NCI-H2171 (cell line): Measurements from ENCODE around the gene GNAI2.
"Not testable (repeated sequence)": the region's sequence is repeated elsewhere in the genome, so short reads cannot be mapped to it uniquely, and the experiment has no call there.

ENCODE experiments used
- DNase-seq: peaks from one replicate; lab custom pipeline; 2025; lab: John Stamatoyannopoulos, UW

The GNAI2 gene

DNA sequence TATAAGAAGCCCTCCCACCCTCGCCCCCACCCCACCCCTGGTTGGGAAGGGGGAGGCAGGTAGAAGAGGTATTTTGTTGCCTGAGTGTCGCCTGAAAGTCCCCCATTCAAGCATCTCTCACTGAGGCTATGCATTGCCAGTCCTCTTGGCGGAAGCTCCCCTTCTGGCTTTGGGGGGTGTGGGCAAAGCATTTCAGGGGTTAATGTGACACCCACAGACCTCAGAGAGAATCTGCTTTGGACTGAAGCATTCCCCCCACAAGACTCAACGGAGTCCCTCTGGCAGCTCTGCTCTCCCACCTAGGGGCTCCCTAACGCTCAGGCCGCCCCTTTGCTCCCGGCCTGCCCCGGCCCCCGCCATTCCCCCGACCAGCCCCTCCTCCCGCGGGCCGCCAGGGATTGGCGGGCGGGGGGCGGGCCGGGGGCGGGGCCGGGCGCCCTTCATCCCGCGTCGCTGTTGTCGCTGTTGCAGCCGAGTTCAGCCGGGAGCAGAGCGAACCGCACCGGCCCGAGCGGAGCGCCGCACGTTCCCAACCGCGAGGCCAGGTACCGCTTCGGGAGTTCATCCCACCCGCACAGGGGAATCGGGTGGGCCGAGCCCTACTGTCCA lies 31.1 kb upstream of the GNAI2 start, which contains the start of gene SLC38A3:
Gene SLC38A3 (plus strand): TSS at position 468 of the 609 bp plus-strand sequence. CDS start 8,929 bp downstream, outside the sequence.
- peak; percentile 32 for DNase-seq

DNA sequence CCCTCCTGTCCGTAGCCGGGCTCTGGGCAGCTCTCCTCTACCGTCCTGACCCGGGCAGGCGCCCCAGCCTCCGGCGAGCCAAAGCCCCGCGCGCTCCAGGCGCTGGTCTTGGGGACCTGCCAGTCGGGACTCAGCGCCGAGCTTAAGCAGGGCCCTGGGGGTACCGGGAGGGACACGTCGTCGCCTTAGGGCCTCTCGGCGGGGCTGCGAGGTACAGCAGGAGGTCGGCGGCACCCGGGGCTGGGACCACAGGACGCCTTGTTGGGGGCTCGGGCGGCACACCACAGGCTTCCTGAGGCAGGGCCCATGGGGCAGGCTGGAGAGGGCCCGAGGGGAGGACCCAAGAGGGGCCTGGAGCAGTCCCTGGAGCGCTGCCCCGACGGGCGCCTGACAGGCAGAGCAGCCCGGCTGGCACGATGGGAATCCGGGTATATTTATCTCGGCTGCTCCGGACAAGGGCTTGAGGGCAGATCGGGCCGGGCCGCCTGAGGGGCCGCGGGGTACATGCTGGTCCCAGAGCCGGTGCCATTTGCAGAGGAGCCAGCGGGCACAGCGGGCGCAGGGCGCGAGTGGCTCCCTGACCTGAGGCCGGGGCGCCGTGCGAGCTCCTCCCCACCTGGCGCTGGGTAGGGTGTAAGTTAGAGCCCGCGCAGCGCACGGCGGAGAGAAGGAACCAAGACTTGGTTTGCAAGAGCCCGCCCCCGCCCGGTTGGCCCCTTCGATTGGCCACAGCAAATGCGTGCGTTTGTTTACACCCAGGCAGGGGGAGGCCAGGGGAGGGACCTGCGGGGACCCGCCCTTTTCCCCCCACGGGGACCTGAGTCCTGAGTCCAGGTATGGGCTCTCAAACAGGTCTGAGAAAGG lies 30.4 kb upstream of the GNAI2 start:
- no peak for DNase-seq

GRCh38 chr3:50207359-50208042 lies 28.5 kb upstream of the GNAI2 start:
- DNase-seq = no peak

GRCh38 chr3:50208677-50209344 lies 27.2 kb upstream of the GNAI2 start:
- DNase-seq = no peak

DNA sequence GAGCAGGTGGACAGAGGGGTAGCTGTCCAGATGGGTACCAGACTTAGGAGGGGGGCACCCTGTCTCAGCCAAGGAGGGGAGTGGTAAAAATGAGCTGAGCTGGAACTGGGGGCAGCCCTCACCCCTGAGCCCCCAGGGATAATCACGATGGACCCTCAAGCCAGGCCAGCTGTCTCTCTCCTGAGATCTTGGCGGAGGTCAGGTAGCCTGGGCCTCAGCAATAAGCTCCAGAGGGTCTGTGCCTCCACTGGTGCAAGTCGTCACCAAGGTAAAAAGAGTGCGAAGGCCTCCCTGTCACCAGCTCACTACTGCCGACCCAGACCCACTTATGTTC lies 25.9 kb upstream of the GNAI2 start:
- no peak for DNase-seq

DNA sequence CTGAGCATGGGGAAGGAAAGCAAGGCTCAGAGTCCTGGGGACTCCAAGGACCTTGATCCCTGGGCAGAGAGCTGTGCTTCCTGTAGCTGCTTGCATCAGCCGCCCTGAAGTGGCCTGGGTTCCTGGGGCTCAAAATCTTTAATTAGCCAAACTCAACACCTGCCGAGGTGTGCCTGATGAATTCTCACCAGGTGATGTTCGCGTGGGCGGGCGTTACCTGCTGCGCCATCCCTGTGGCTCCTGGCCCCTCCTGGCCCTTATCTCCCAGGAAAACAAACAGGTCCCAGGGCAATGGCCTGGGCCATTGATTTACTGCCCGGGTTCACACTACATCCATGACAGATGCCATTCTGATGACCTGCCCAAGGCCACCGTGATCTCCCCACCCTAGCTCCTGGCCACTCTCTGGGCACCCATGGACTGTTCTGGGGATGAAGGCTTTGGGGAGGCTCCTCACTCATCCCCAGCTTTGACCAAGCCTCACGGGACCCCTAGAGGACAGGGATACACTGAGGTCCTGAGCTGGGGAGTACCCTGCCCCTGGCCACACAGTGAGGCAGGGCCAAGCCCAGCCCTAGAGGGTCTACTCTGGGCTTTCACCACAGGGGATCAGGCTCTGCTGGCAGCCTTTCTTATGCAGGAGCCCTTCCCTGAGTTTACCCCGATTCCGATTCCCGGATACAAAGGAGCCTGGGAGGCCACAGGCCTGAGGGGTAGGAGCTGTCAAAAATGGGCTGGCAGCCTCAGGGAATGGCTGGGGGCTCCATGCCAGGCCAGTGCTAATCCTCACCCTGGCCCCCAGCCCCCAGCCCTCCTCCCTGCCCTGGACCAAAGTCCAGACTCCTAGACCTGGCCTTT lies 25.3 kb upstream of the GNAI2 start:
- no peak for DNase-seq

DNA sequence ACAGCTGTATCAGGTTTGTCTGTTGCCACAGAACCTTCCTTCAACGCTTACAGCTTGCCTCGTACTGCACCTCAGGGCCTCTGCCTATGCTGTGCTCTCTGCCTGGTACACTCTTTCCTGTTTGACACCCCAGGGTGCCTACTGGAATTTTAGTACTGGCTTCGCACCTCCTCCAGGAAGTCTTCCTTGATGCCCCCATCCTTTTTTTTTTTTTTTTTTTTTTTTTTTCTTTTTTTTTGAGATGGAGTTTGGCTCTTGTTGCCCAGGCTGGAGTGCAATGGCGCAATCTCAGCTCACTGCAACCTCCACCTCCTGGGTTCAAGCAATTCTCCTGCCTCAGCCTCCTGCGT lies 24.7 kb upstream of the GNAI2 start:
- not testable (repeated sequence) for DNase-seq

- no peak for DNase-seq
These were observed 24.1 kb upstream of the GNAI2 start for GRCh38 chr3:50211930-50212329.

DNA sequence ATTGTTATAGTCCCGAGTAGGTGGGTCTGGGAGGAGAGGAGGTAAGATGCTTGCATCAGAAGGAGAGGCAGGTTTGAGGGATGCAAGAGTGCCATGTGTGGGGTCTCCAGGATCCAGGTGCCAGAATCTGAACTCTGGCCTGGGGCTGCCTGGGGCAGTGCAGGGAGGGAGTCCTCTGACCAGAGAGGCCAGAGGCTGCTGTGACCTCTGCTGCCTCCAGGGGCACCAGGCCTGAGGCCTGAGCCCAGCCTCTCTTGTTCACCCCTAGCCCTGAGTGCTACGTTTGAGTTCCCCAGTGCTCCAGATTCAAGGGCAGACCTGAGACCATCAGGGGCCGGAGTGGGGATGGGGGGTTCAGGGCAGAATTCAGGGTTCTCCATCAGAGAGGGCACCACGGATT lies 23.5 kb upstream of the GNAI2 start:
- no peak for DNase-seq

DNA sequence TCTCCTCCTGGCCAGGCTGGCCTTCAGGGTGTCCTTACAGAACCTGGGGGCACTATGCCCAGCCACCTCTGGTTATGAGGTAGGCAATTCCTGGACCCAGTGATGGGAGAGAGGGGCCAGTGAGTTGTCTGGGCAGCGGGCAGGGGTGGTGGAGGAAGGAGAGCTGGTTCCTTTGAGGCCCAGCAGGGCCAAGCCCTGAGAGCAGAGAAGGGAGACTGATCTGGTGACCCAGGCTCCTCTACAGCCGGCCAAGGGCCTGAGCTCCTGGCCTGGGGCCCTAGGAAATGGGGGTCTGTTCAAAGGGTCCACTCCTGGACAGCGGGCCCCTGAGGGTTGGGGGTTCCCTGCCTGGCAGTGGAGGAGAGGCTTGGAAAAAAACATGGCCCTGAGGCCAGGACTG lies 23.0 kb upstream of the GNAI2 start:
- DNase-seq = no peak

GRCh38 chr3:50213373-50213772 lies 22.6 kb upstream of the GNAI2 start:
- DNase-seq = no peak

GRCh38 chr3:50214824-50215223 lies 21.2 kb upstream of the GNAI2 start:
- no peak for DNase-seq

DNA sequence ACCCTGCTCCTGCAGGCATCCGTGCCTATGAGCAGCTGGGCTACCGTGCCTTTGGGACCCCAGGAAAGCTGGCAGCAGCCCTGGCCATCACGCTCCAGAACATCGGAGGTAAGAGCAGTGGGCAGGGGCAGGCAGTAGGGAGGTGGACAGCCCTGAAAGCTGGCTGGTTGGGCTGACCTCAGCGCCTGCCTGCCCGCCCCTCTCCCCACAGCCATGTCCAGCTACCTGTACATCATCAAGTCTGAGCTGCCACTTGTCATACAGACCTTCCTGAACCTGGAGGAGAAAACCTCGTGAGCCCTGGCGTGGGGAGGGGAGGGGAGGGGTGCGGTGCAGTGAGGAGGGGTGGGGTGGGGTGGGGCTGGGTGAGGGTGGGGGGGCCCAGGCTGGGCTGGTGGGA lies 20.5 kb upstream of the GNAI2 start:
- no peak for DNase-seq

DNA sequence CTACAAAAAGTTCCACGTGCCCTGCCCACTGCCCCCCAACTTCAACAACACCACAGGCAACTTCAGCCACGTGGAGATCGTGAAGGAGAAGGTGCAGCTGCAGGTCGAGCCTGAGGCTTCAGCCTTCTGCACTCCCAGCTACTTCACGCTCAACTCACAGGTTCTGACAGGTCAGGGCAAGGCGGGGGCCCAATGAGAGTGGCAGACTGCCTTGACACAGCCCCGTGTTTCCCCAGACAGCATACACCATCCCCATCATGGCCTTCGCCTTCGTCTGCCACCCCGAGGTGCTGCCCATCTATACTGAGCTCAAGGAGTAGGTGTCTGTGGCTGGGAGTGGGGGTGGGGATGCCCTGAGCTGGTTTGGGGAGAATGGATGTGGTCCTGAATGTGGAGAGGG lies 18.3 kb upstream of the GNAI2 start:
- DNase-seq = no peak

- no peak for DNase-seq
These were observed 17.6 kb upstream of the GNAI2 start for GRCh38 chr3:50218448-50218847.

- DNase-seq = no peak
These were observed 16.7 kb upstream of the GNAI2 start for GRCh38 chr3:50219285-50219684.

DNA sequence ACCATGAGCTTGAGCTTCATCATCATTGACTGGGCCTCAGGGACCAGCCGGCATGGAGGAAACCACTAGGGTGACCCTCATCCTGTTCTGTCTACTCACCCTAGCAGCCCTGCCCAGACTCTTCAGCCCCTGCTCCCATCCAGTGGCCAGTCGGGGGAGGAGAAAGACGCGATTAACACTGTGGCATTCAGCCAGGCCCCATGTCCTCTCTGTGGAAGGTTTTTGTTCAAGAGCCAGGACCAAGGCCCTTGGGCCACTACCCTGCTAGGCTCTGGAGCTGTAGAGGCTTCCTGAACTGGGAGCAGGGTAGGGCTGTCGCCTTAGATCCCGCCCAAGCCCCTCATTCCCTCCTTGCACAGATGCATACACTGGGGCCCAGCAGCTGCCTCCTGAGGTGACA lies 15.9 kb upstream of the GNAI2 start:
- DNase-seq = no peak

DNA sequence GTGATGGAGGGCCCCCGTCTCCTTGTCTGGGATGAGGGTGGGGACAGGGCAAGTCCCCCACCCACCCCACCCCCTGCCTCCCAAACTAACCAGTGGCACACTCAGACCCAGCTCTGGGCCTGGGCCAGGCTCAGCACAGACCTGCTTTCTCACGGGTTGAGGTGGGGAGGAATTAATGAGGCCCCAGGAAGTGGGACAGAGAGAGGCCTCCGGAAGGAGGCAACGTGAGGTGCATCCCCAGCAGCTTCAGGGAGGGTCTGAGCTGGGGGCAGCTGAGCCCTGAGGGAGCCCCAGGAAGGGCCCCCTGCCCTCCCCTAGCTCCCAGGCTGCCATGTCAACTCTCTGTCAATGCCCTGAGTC lies 15.0 kb upstream of the GNAI2 start:
- DNase-seq = no peak

DNA sequence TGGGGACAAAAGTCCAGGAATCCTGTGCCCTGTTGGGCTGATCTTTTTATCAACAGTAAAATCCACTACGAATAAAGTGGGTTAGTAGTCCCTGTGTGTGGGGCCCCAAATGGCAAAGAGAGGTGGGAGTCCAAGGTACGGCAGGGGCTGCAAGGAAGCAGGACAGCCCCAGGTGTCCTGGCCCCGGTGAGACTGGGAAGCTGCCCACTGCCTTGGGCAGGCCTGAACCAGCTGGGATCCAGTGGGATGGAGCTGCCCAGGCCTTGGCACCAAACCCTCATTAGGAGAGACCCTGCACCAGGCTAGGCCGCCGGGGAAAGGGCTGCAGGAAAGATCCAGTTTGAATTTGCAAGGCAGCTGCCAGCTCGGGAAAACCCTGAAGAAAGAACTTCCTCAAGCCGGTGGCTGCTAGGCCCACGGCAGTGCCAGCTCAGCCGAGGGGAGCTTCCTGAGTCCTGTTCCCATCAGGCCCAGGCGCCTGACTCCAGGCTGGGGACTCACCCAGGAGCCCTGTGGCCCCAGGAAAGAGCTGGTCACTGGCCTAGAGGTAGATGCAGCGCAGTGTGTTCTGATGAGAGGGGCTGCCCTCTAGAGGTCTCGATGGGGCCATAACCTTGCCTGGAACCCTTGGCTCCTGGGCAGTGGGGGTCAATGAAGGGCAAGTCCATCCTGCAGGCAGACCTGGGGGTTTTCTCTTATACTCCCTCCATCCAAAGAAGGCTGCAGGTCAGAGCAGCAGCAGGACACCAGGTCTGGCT lies 14.4 kb upstream of the GNAI2 start:
- DNase-seq = no peak

- no peak for DNase-seq
These were observed 13.9 kb upstream of the GNAI2 start for GRCh38 chr3:50222169-50222528.

- DNase-seq = no peak
These were observed 11.4 kb upstream of the GNAI2 start for GRCh38 chr3:50224639-50225038.
